ENCODE results near the gene OTOGL. TPM values are rescaled to one million over a fixed set of nuclear protein-coding genes. Genes with fewer than 3 reads are reported as not detected.
"Not testable (repeated sequence)": the region's sequence is repeated elsewhere in the genome, so short reads cannot be mapped to it uniquely, and the experiment has no call there.

OTOGL gene
- total RNA-seq, 1 donor = not detected

GRCh38 chr12:80291108-80291754 lies 191.9 kb downstream of the OTOGL start:
- H3K4me1 ChIP-seq (ENCODE audit: insufficient read depth, low read length) = no peaks in the 10 kb centered on the region

DNA sequence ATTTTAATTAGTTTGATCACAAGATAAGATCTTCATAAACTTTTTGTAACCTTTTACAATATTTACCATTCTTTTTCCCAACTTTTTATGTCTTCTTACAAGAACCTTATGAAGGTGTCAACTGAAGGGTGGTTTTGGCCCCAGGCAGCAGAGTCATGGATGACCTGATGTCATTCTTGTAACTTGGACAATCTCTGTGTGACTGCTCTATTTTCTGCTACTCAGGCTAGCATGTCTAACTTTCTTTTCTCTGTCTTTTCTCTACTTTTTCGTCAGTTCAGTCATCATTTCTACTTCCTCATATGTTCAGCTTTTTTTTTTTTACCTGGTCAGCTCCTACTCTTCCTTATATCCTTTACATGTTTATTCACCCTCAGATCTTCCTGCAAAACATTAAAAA lies 194.0 kb downstream of the OTOGL start:
- Histone ChIP-seq H3K4me3 (ENCODE audit: low read length) (no peak overlapping the region), H3K4me1 (ENCODE audit: insufficient read depth, low read length) (no peaks in the 10 kb centered on the region), H3K9me3 (ENCODE audit: low read depth, low read length) (no peaks in the 10 kb centered on the region), H3K27me3 (ENCODE audit: insufficient read depth, low read length) (no peaks in the 10 kb centered on the region)

More at GRCh38 chr12:80291108-80291754, 191.9 kb downstream of the OTOGL start:
- H3K9me3 ChIP-seq (ENCODE audit: low read depth, low read length) = no peaks in the 10 kb centered on the region
- no peak overlapping the region for H3K4me3 ChIP-seq (ENCODE audit: low read length)
- H3K27me3 ChIP-seq (ENCODE audit: insufficient read depth, low read length) = no peaks in the 10 kb centered on the region

- H3K27me3 ChIP-seq (ENCODE audit: insufficient read depth, low read length) = no peaks in the 10 kb centered on the region
- no peak overlapping the region for H3K4me3 ChIP-seq (ENCODE audit: low read length)
- no peaks in the 10 kb centered on the region for H3K4me1 ChIP-seq (ENCODE audit: insufficient read depth, low read length)
- no peaks in the 10 kb centered on the region for H3K9me3 ChIP-seq (ENCODE audit: low read depth, low read length)
These were observed 194.4 kb downstream of the OTOGL start for GRCh38 chr12:80293759-80294158.

GRCh38 chr12:80299219-80299618 lies 199.9 kb downstream of the OTOGL start:
- Histone ChIP-seq H3K4me1 (ENCODE audit: insufficient read depth, low read length) (no peaks in the 10 kb centered on the region), H3K9me3 (ENCODE audit: low read depth, low read length) (no peaks in the 10 kb centered on the region), H3K4me3 (ENCODE audit: low read length) (no peak overlapping the region), H3K27me3 (ENCODE audit: insufficient read depth, low read length) (no peaks in the 10 kb centered on the region)

DNA sequence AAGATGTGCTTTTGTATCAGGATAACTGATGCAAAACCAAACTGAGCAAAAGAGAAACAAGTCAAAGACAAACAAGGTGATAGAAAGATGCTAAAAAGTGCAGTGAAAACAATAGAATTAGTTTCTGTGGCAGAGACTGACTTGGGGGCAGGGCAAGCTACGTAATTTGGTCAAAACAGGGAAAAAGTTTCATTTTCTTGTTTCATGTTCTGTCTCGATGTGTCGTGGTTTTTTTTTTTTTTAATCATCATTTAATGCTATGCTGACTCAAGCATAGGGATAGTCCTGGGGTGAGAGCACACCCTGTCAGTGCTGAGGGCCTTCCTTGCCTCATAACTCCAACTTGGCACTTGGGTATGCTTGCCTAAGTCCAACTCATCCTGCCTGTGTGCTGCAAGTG lies 200.6 kb downstream of the OTOGL start:
- Histone ChIP-seq H3K9me3 (ENCODE audit: low read depth, low read length) (no peaks in the 10 kb centered on the region), H3K27me3 (ENCODE audit: insufficient read depth, low read length) (no peaks in the 10 kb centered on the region), H3K4me3 (ENCODE audit: low read length) (no peak overlapping the region), H3K4me1 (ENCODE audit: insufficient read depth, low read length) (no peaks in the 10 kb centered on the region)

DNA sequence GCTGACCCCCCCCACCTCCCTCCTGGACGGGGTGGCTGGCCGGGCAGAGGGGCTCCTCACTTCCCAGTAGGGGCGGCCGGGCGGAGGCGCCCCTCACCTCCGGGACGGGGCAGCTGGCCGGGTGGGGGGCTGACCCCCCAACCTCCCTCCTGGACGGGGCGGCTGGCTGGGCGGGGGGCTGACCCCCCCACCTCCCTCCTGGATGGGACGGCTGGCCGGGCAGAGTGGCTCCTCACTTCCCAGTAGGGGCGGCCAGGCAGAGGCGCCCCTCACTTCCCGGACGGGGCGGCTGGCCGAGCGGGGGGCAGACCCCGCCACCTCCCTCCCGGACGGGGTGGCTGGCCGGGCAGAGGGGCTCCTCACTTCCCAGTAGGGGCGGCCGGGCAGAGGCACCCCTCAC lies 208.1 kb downstream of the OTOGL start:
- not testable (repeated sequence) for H3K4me1 ChIP-seq (ENCODE audit: insufficient read depth, low read length); H3K4me3 ChIP-seq (ENCODE audit: low read length); H3K27me3 ChIP-seq (ENCODE audit: insufficient read depth, low read length); H3K9me3 ChIP-seq (ENCODE audit: low read depth, low read length)

- no peaks in the 10 kb centered on the region for H3K27me3 ChIP-seq (ENCODE audit: insufficient read depth, low read length)
- no peaks in the 10 kb centered on the region for H3K4me1 ChIP-seq (ENCODE audit: insufficient read depth, low read length)
- H3K9me3 ChIP-seq (ENCODE audit: low read depth, low read length) = no peaks in the 10 kb centered on the region
These were observed 213.9 kb downstream of the OTOGL start for GRCh38 chr12:80313209-80313608.

DNA sequence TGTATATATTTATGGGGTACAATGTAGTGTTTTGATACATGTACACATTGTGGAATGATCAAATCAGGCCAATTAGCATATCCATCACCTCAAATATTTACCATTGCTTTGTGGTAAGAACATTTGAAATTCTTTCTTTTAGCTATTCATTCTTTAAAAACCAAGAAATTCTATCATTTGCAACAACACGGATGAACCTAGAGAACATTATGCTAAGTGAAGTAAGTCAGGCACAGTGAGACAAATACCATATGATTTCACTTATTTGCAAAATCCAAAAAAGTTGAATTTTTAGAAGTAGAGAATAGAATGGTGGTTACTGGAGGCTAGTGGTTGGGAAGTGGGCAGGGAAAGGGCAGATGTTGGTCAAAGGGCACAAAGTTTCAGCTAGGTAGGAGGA lies 215.4 kb downstream of the OTOGL start:
- Histone ChIP-seq H3K9me3 (ENCODE audit: low read depth, low read length) (no peaks in the 10 kb centered on the region), H3K4me1 (ENCODE audit: insufficient read depth, low read length) (no peaks in the 10 kb centered on the region), H3K27me3 (ENCODE audit: insufficient read depth, low read length) (no peaks in the 10 kb centered on the region), H3K4me3 (ENCODE audit: low read length) (no peak overlapping the region)

More at GRCh38 chr12:80313209-80313608, 213.9 kb downstream of the OTOGL start:
- no peak overlapping the region for H3K4me3 ChIP-seq (ENCODE audit: low read length)

DNA sequence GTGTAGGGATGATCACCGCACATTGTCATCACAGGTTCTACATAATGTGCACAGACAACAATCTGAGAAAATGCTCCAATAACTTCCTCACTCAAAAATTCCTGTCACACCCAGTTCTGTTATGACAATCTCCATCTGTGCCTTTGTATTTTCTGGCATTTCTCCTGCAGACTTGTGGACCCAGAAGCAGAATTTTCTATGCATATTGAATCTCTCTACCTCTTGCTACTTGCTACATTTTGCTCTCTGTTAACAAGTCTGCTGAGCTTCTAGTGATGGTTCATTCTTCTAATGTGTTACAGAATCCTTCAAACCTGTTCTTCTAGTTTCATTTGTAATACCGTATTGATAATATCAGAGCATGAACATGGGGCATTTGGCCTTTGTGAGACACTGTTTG lies 216.9 kb downstream of the OTOGL start:
- Histone ChIP-seq H3K4me3 (ENCODE audit: low read length) (no peak overlapping the region), H3K4me1 (ENCODE audit: insufficient read depth, low read length) (no peaks in the 10 kb centered on the region), H3K27me3 (ENCODE audit: insufficient read depth, low read length) (no peaks in the 10 kb centered on the region), H3K9me3 (ENCODE audit: low read depth, low read length) (no peaks in the 10 kb centered on the region)

DNA sequence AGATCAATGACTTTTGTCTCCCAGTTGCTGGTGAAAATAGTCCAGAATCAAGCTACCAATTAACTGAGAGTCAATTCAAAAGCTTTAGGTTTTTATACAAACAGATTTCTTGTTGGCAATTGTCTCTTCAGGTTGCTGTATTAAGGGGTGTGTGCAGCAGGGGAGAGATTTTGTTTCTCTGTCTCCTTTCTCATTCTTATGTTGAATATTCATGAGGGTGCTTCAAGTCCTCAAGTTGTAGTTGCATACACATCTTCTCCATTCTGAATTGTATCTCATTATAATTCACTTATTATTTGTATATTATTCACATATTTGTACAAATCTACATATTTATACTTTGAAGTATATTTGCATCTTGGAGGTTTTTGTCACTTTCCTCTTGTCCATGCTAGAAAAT lies 218.0 kb downstream of the OTOGL start:
- Histone ChIP-seq H3K9me3 (ENCODE audit: low read depth, low read length) (no peaks in the 10 kb centered on the region), H3K4me1 (ENCODE audit: insufficient read depth, low read length) (no peaks in the 10 kb centered on the region), H3K4me3 (ENCODE audit: low read length) (no peak overlapping the region), H3K27me3 (ENCODE audit: insufficient read depth, low read length) (no peaks in the 10 kb centered on the region)

GRCh38 chr12:80317899-80318298 lies 218.6 kb downstream of the OTOGL start:
- Histone ChIP-seq H3K4me1 (ENCODE audit: insufficient read depth, low read length) (no peaks in the 10 kb centered on the region), H3K4me3 (ENCODE audit: low read length) (no peak overlapping the region), H3K9me3 (ENCODE audit: low read depth, low read length) (no peaks in the 10 kb centered on the region), H3K27me3 (ENCODE audit: insufficient read depth, low read length) (no peaks in the 10 kb centered on the region)

GRCh38 chr12:80320121-80320678 lies 220.9 kb downstream of the OTOGL start:
- Histone ChIP-seq H3K27me3 (ENCODE audit: insufficient read depth, low read length) (no peaks in the 10 kb centered on the region), H3K4me1 (ENCODE audit: insufficient read depth, low read length) (no peaks in the 10 kb centered on the region), H3K4me3 (ENCODE audit: low read length) (no peak overlapping the region), H3K9me3 (ENCODE audit: low read depth, low read length) (no peaks in the 10 kb centered on the region)

DNA sequence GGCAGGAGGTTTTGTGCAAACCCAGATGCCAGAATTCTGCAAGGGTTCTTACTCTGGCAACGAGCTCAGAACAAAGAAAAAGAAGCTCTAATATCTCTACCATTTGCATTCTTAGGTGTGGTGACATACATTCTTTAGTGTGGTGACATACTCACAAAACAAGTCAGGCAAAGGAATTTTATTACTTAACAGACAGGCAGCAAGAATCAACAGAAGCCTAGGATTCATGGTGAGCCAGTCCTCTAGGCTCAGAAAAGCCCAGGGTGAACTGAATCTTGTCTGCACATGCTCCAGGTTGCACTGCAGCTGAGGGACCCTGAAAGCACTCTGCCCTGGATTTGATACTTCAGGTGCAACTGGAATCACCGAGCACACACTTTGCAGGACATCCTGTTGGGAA lies 222.3 kb downstream of the OTOGL start:
- Histone ChIP-seq H3K9me3 (ENCODE audit: low read depth, low read length) (no peaks in the 10 kb centered on the region), H3K4me1 (ENCODE audit: insufficient read depth, low read length) (no peaks in the 10 kb centered on the region), H3K27me3 (ENCODE audit: insufficient read depth, low read length) (no peaks in the 10 kb centered on the region), H3K4me3 (ENCODE audit: low read length) (no peak overlapping the region)

- no peaks in the 10 kb centered on the region for H3K9me3 ChIP-seq (ENCODE audit: low read depth, low read length)
- no peaks in the 10 kb centered on the region for H3K4me1 ChIP-seq (ENCODE audit: insufficient read depth, low read length)
- no peaks in the 10 kb centered on the region for H3K27me3 ChIP-seq (ENCODE audit: insufficient read depth, low read length)
- no peak overlapping the region for H3K4me3 ChIP-seq (ENCODE audit: low read length)
These were observed 226.0 kb downstream of the OTOGL start for GRCh38 chr12:80325167-80325959.

GRCh38 chr12:80332827-80333226 lies 233.5 kb downstream of the OTOGL start:
- Histone ChIP-seq H3K27me3 (ENCODE audit: insufficient read depth, low read length) (no peaks in the 10 kb centered on the region), H3K9me3 (ENCODE audit: low read depth, low read length) (no peaks in the 10 kb centered on the region), H3K4me1 (ENCODE audit: insufficient read depth, low read length) (no peaks in the 10 kb centered on the region), H3K4me3 (ENCODE audit: low read length) (no peak overlapping the region)
